ENCODE results near the gene LAMC3. TPM values are rescaled to one million over a fixed set of nuclear protein-coding genes. Genes with fewer than 3 reads are reported as not detected.
"Not testable (repeated sequence)": the region's sequence is repeated elsewhere in the genome, so short reads cannot be mapped to it uniquely, and the experiment has no call there.

The LAMC3 gene
- total RNA-seq, 1 donor from 2014 or later, result 0.03 TPM

DNA sequence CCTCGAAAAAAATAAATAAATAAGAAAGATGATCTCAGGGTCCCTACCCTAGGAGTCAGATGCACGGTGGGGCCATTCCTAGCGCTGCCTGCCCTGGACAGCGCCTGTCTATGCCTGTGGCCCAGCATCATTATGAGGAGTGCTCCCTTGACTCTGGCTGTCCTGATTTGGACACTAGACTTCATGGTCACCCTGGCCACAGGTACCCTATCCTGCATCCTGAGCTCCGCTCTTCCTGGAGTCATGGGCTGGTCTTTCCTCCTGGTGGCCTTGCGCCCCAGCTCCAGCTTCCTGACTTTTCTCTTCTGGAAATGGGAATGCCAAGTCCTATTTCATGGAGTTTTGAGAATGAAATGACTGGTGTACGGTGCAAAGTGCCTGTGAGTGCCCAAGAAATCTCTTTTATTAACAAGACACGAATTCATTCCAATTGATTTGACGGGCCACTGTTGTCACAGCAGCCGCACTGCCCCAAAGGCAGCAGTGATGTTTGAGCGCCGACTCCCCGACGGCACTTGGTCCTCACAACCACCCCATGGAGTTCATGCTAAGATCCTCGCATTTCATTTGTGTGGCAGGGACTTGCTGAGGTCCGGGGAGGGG lies 86.8 kb downstream of the LAMC3 start:
- no peak for DNase-seq (ENCODE audit: low read depth)

DNA sequence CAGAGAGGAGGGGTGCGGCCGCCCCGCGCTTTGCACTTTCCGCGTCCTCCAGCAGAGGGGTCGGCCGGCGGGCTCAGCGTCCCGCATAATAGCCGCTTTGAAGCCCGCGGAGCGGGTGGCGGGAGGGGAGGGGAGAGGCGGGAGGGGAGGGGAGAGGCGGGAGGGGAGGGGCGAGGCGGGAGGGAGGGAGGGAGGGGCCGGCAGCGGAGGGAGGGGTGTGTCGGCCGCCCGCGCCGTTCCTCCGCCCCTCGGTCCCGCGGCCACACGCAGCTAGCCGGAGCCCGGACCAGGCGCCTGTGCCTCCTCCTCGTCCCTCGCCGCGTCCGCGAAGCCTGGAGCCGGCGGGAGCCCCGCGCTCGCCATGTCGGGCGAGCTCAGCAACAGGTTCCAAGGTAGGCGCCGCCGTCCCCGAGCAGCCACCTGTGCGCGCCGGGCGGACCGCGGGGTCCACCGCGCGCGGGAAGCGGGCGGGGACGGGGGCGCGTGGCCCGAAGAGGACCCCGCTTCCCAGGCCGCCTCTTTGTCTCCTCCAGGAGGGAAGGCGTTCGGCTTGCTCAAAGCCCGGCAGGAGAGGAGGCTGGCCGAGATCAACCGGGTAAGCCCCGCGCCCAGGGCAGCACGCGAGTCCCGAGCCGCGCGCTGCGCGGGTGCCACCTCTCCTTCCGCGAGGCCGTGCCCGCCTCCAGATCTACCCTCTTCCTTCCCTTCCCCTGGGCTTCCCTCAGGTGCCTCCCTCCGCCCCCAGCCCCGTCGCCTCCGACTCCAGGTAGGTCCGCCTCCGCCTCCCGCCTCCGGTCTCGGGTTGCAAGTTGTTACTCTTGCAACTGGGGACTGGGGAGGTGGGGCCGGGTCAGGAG lies 87.5 kb downstream of the LAMC3 start, which contains the start of gene AIF1L:
Gene AIF1L, plus strand, starts transcription at position 263 of the 857 bp plus-strand sequence. Its CDS starts 99 bp downstream, at position 362.
- DNase-seq (ENCODE audit: low read depth), result peak; percentile 46

DNA sequence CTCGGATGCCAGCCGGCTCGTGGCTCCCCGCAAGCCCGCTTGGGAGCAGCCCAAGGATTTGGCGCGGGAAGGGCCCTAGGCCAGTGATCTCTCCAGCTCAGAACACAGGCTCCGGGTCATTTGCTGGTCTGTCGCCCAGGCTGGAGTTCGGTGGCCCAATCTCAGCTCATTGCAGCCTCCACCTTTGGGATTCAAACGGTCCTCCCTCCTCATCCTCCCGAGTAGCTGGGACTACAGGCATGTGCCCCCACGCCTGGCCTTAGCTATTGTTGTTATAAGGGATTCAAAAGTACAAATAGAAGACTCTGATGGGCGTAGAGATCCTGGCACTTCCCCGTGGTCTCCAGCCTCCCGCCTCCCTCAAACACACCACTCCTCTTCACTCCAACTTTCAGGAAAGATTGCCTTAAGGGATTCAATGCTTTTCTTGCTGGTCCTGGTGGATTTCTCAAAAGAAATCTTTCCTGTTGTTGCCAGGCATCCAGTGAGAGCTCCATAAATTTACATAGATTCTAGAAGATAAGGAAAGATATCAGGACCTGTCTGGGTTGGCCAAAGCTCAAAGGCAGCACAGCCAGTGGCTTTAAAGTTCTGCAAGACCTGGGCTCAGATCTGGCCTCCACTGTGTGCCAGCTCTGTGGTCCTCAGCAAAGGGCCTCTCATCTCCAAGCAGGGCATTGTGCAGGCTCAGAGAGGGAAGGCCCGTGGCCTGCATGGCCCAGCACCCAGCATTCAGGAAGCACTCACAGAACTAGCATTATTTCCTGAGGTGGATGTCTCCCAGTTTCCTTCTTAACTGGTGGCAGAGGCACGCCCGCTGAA lies 88.4 kb downstream of the LAMC3 start:
- DNase-seq (ENCODE audit: low read depth), result peak; percentile 58

DNA sequence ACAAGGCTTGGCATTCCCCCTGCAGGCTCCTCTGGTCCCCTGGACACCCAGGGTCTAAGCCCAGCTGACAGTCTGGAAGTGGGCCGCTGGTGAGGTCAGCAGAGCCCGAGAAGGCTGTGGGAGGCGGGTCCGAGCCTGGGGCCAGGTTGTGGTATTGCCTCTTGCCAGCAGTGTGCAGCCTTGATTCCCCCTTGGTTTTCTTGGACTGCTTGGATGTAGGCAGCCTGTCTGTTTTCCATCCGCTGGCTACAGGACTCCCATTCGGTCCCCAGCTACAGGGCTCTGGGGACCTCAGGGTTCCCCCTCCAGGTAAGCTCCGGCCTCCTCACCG lies 88.9 kb downstream of the LAMC3 start:
- peak; percentile 80 for DNase-seq (ENCODE audit: low read depth)

DNA sequence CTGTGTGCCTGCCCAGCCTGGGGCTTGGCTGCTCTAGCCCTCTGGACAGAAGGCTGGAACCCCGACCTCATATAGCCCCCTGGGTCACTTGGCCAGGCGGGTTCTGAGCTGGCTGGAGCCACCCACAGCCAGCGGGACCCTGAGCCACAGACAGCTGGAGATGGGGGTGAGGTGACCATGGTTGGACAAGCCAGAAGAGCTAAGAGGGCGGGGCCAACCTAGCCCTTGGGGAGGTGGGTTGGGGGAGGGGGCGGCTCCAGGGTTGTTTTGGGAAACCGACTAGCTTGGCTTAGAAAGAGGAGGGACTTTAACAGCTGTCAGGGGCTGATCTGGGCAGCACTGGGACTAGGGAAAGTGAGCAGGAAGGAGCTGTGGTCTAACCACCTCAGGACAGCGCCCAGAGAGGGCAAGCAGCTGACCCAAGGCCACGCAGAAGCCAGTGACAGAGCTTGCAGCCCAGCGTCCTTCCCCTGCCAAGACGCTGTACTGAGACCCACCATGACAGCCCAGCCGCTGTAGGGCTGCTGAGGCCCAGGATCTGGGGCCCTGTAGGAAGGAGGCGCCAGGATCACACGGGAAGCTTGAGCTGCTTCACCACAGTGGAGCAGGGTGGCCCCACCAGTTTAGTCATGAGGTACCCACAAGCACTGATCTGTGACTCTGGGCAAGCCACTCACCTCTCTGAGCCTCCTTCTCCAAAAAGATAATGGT lies 89.6 kb downstream of the LAMC3 start:
- peak; percentile 94 for DNase-seq (ENCODE audit: low read depth)

DNA sequence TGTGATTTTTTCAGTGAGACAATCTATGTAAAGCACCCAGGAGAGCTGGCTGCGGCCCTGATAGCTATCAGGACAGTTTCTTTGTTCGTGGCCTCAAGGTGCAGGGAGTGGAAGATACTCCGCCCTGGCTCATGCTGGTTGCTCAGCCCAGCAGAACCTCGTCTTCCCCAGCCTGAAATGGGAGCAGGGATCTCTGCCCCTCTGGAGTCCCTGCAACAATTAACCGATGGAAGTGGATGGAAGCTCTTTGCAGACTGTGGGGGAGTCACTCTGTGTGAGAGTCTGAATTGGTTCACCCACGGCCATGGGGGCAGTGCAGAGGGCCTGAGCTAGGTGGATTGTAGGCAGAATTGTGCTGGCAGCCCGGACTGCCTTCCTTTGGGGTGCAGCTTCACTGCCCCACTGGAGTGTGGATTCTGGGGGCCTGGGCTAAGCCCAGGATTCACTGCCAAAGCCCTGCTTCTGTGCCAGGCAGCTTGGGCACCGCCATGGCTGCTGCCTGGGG lies 90.2 kb downstream of the LAMC3 start:
- DNase-seq (ENCODE audit: low read depth), result no peak

DNA sequence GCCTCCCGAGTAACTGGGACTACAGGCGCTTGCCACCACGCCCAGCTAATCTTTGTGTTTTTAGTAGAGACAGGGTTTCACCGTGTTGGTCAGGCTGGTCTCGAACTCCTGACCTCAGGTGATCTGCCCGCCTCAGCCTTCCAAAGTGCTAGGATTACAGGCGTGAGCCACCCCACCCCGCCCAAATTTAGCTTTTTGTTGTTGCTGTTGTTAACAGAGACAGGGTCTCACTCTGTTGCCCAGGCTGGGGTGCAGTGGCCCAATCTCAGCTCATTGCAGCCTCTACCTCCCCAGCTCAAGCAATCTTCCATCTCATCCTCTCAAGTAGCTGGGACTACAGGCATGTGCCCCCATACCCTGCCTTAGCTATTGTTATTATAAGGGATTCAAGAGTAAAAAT lies 90.9 kb downstream of the LAMC3 start:
- DNase-seq (ENCODE audit: low read depth), result not testable (repeated sequence)

DNA sequence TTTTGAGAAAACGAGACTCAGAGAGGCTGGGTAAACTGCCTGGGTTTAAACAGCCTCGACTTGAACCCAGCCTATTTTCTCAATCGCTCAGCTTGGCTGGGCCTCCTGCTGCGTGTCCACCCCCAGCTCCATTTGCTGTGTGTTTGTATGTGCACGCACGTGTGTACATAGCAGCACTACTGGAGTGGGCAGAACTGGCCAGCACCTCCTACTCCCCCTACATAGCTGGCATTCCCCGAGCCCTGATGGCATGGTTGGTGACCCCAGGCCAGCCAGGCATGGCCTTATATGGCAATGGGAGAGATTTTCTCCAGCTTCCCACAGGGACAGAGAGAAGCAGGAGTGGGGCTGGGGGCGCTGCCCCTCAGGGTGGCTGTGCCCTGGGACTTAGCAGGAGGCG lies 91.5 kb downstream of the LAMC3 start:
- DNase-seq (ENCODE audit: low read depth), result peak; percentile 57

DNA sequence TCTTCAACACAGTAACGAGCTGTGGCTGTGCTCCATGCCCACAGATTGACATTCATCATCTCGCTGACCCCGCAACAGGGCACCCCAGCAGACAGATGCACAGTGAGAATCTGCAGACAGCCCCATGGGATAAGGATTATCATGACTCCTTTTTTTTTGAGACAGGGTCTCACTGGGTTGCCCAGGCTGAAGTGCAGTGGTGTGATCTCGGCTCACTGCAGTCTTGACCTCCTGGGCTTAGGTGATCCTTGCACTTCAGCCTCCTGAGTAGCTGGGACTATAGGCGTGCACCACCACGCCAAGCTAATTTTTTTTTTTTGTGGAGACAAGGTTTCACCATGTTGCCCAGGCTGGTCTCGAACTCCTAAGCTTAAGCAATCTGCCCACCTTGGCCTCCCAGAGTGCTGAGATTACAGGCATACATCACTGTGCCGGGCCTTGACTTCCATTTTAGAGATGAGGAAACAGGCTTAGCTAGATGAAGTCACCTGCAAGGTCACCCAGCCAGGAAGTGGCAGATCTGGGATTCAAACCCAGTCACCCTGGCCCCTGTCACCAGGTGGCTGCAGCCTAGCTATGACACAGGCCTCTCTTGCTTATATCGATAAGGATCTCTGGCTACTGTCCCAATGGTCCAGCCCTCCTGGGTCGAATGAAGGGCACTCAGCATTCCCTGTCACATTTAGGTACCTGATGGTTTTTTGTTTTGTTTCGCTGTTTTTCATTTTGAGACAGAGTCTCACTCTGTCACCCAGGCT lies 92.4 kb downstream of the LAMC3 start:
- DNase-seq (ENCODE audit: low read depth), result no peak

DNA sequence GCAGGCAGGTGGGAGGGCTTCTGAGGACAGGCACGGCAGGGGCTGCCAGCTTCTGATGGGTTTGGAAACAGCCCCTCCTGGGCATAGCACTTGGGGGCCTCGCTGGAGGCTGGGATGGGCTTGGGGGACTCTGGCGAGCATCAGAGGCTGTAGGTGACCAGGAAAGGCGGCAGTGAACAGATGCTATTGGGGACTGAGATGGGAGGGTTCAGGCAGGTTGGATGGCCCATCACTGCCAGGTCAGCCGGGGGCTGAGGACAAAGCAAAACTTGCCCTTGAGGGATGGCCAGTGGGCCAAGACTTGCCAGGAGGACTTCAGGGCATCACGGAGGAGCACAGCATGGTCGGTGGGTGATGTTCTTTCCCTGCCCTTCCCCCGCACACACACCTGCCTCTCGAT lies 94.0 kb downstream of the LAMC3 start:
- DNase-seq (ENCODE audit: low read depth), result no peak

DNA sequence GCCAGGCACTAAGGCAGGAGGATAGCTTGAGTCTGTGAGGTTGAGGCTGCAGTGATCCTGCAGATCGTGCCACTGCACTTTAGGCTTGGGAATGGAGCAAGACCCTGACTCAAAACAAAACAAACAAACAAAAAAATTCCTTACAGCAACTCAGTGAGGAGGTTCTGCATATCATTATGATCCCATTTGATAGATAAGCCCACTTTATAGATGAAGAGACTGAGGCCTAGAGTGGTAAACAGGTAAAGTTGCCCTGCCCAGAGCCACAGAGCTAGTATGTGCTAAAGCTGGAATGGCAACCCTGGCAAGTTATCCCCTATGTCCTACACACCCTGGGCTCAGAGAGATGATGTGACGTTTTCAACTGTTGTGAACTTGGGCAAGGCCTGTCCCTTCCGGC lies 94.6 kb downstream of the LAMC3 start:
- no peak for DNase-seq (ENCODE audit: low read depth)

DNA sequence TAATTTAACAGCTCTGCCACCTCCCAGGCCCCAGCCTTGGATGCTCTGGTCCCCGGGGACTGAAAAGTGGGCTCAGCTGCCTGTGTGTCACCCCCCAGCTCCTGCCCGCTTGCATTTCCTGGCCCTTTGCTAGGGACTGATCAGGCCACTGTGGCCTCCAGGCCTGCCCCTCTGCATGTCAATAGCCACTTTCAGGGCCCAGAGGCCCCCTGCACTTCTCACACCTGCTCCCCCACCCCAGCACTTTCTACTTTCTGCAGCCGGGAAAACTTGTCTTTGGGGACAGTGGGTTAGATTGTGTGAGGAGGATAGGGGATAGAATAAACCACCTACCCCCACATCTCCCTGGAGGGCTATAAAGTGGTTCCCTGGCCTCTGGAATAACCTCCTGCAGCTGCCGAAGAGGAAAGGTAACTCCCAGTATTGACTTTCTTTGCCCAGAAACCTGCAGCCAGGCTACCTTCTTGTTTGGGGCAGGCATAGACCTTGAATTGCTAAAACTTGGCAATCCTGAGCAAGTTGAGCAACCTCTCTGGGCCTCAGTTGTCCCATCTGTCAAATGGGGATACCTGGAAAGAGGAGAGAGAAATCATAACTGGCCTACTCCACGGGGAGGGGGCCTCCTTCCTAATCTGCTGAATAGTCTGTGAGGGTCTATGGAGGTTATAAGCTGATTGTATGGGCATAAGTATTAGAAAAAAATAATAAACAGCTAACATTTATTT lies 95.2 kb downstream of the LAMC3 start:
- no peak for DNase-seq (ENCODE audit: low read depth)

DNA sequence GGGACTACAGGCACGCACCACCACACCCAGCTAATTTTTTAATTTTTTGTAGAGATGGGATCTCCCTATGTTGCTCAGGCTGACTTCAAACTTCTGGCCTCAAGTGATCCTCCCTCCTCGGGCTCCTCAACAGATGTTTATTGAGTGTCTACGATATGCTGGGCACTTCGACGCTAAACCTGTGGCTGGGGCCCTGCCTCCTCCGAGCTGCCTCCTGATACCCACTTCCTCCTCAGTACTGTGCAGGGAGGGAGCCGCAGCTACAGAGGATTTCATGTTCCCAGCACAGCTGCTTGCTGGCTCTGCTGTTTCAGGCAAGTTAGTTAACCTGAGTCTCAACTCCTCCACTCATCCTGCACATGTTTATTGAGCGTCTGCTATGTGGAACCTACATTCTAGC lies 97.0 kb downstream of the LAMC3 start:
- no peak for DNase-seq (ENCODE audit: low read depth)

DNA sequence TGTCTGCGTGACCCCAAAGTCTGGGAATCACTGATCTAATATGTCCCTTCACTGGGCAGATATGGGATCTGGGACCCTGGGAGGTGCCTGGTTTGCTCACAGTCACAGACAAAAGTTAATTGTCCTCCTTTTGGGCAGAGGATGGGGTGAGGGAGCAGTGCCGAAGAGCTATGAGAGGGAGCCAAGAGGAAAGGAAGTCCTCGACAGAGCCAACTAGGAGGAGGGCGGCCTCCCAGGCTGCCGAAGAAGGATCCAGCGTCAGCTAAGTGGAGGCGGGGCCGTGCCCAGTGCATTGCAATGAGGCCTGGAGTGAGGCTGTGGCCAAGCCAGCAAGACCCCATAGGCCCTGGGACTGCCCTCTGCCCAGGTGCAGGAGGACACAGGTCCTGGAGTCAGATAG lies 98.8 kb downstream of the LAMC3 start:
- no peak for DNase-seq (ENCODE audit: low read depth)

DNA sequence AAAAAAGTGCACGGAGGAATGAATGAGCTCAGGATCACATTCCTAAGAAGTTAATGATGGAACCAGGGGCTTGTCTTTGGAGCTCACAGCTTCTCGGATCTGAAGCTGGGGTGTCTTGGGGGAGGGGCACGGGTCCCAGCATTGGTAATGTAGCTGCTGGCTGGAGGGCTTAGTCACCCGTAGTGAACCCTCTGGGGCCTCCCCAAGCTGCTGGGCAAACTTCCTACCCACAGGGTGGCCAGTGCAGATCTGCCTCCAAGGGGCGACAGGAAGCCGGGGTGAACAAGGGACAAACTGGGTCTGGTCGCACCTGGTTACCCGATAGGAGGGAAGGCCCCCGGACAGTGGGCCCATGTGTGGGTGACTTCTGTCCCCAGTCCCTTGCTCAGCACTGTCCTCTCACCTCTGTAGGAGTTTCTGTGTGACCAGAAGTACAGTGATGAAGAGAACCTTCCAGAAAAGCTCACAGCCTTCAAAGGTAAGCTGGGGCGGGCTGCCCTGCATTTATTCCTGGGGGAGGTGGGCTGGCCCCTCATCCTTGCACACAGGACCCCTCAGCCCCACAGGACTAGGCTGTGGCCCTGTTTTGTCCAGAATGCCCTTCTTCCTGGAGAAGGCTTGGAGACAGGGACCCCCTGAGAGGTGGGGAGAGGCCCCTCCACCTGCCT lies 102.3 kb downstream of the LAMC3 start:
- DNase-seq (ENCODE audit: low read depth), result no peak

DNA sequence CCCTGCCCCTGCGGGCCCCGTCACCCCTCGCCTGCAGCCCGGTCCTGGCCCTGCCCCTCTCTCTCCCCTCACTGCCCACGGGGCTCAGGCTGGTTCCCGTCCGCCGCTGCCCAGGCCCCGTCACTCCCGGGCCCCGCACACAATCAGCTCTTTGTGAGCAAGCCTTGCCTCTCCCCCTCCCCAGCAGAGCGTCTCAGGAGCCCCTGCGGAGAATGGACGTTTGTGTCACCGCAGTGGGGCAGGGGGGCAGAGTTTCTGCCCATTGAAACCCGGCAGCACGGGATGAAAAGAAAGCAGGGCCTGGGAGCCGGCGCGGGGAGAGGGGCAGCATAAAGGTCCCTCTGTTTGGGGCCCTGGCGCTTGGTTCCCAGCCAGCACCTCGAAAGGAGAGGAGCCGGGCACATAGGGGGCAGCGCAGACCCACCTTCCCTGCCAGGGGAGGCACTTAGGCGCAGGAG lies 102.9 kb downstream of the LAMC3 start:
- no peak for DNase-seq (ENCODE audit: low read depth)

DNA sequence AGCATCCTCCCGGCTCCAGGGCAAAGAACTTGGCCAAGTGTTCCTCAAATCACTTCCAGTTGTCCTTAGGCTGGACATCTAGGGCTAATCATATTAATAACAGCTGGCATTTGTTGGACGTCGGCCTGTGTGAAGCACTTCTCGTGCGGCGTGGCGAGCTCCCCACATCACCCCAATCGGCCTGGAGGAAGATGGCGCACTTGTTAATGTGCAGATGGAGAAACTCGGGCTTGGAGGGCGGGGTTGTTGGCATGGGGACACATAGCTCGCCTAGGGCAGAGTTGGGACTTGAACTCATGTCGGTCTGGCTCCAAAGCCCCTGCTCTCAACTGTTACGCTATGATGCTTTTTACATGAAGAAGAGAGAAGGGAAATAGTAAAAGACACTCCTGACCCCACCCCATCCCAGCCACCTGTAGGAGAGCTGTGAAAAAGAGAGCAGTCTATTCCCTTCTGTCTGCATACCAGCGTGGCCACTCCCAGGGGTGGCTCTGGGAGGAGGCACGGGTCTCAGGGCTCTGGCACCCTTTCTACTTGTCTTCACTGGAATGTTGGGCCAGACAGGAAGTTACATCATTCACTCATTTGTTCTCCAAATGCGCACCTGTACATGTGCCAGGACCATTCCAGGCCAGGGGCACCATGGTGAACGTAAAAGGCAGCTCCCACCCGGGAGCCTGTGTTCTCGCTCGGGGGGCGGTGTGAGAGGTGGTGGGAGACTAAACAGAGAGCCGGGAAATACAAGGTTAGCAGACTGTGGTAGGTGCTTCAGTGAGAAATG lies 103.6 kb downstream of the LAMC3 start:
- no peak for DNase-seq (ENCODE audit: low read depth)

DNA sequence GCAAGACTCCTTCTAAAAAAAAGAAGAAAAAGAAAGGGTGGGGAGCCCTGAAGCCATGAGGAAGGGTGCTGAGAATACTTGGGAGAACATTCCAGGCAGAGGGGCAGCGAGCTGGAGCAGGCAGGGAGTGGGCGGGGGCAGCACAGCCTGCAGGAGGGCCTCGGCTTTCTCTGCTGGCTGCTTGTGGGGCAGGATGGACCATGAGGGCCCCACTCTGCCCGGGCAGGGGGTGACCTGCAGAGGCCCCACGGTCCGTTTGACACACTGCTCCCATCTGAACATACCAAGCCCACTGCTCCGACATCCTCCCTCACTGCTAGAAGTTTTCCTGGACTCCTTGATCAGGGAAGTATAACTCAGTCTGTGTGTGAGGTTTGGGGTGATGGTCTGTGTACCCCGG lies 104.7 kb downstream of the LAMC3 start:
- DNase-seq (ENCODE audit: low read depth), result no peak

All from myocyte (in vitro differentiated cells).